Fibroblast of mammary gland (primary cell): ENCODE measurements around the gene SYN1.
"Not testable (repeated sequence)": the region's sequence is repeated elsewhere in the genome, so short reads cannot be mapped to it uniquely, and the experiment has no call there.

Experiments
- DNase-seq: peaks from one replicate; pipeline ENCODE4 v3.0.0-alpha.2; 2010; ENCODE audit warnings: low read depth
- H3K4me3 ChIP-seq: 2 replicates; pipeline ENCODE4 v1.5.1; 2011; ENCODE audit warnings: low read depth, mild to moderate bottlenecking, low read length, moderate library complexity; ENCODE audit not compliant: control insufficient read depth
- TF ChIP-seq, protein P1 (sequence below): conservative IDR thresholded peaks from 2 replicates; pipeline ENCODE4 v1.5.1; 2011; ENCODE audit warnings: low read depth, low read length, inconsistent platforms; ENCODE audit not compliant: control insufficient read depth, insufficient read depth

Gene SYN1

DNA sequence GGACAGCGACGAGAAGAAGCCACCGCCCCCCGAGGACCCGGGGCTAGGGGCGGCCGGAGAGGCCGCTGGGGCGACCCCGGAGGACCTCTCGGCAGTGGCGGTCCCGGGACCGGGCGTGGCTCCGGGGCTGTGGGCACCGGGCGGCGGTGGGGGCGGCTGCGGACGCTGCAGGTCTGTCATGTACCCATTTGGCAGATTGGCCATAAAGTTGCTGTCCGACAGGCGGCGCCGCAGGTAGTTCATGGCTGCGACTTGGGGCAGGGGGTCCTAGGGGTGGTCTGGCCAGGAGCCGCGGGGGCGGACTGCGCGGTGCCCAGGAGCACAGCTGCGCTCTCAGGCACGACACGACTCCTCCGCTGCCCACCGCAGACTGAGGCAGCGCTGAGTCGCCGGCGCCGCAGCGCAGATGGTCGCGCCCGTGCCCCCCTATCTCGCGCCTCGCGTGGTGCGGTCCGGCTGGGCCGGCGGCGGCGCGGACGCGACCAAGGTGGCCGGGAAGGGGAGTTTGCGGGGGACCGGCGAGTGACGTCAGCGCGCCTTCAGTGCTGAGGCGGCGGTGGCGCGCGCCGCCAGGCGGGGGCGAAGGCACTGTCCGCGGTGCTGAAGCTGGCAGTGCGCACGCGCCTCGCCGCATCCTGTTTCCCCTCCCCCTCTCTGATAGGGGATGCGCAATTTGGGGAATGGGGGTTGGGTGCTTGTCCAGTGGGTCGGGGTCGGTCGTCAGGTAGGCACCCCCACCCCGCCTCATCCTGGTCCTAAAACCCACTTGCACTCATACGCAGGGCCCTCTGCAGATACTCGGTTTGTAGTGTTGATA is at the start of gene SYN1:
Gene SYN1 (minus strand): TSS at position 372 of the 817 bp plus-strand sequence. CDS start 129 bp downstream, at position 243.
- peak within 1 kb of the TSS; percentile 28 for H3K4me3 ChIP-seq
- TF ChIP-seq, protein P1, sequence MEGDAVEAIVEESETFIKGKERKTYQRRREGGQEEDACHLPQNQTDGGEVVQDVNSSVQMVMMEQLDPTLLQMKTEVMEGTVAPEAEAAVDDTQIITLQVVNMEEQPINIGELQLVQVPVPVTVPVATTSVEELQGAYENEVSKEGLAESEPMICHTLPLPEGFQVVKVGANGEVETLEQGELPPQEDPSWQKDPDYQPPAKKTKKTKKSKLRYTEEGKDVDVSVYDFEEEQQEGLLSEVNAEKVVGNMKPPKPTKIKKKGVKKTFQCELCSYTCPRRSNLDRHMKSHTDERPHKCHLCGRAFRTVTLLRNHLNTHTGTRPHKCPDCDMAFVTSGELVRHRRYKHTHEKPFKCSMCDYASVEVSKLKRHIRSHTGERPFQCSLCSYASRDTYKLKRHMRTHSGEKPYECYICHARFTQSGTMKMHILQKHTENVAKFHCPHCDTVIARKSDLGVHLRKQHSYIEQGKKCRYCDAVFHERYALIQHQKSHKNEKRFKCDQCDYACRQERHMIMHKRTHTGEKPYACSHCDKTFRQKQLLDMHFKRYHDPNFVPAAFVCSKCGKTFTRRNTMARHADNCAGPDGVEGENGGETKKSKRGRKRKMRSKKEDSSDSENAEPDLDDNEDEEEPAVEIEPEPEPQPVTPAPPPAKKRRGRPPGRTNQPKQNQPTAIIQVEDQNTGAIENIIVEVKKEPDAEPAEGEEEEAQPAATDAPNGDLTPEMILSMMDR, result no peak
- DNase-seq, result peak; percentile 72

DNA sequence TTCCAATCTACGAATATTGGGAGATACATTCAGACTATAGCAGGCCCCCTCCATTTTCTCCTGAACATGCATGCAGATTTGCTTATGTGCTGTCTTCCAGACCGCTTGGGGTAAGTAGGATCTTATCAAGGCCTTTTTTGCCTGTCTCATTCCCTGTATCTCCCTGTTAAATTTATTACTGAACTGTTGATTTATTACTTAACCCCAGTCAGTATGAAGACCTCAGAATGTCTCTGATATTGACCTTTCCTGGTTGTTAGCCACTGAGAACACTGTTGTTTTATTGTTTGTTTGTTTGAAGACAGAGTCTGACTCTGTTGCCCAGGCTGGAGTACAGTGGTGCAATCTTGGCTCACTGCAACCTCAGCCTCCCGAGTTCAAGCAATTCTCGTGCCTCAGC is 46.1 kb upstream of the SYN1 start:
- not testable (repeated sequence) for H3K4me3 ChIP-seq, DNase-seq

DNA sequence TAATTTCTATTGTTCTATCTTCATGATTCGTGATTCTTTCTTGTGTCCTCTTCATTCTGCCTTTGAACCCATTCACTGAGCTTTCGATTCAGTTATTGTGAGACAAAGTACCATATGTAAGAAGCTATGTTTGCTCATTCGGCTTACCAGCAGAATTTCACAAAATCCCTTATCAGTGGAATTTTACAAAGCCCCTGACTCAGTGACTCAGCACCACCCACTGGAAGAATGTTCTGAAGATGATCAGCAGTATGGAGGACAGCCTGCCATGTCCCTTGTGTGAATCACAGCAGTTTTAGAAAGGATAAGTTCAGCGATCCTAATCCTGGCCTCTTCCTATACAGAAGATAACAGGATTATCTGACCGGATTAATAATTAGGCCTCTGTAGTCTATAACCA is 45.1 kb upstream of the SYN1 start:
- peak; percentile 37 for DNase-seq
- no peak overlapping the region for H3K4me3 ChIP-seq
- TF ChIP-seq, protein P1, result no peak

DNA sequence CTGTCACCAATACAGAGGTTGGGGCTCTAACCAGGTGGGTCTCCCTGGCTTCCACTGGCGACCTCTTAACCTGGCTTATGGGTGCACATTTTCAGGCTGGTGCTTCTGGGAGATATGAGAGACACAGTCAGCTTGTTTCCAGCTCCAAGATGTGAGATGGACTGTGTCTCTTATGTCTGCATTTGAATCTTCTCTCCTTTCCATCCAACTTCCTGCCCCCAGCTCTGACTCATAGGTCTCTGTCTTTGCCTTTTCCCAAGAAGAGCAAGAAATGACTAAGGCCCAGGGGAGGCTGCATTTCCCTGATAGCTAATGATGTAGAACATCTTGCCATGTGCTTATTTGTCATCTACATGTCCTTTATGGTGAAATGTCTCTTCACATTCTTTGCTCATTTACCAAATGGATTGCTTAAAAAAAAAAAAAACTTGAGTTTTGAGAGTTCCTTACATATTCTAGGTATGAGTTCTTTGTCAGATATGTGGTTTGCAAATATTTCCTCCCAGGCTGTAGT is 42.5 kb upstream of the SYN1 start:
- TF ChIP-seq, protein P1, result no peak
- DNase-seq, result peak; percentile 98
- no peak overlapping the region for H3K4me3 ChIP-seq

DNA sequence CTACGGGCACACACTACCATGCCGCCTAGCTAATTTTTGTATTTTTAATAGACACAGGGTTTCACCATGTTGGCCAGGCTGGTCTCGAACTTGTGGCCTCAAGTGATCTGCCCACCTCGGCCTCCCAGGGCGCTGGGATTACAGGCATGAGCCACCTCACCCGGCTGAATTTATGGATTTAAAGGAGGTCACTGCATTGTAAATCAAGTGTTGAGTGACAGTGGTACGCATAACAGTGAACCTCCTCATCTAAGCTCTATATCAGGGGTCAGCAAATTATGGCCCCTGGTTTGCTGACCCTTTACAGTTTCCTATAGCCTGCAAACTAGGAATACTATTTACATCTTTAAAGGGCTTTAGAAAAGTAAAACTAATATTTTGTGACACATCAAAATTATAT is 41.9 kb upstream of the SYN1 start:
- no peak overlapping the region for H3K4me3 ChIP-seq
- no peak for DNase-seq
- TF ChIP-seq, protein P1, result no peak

DNA sequence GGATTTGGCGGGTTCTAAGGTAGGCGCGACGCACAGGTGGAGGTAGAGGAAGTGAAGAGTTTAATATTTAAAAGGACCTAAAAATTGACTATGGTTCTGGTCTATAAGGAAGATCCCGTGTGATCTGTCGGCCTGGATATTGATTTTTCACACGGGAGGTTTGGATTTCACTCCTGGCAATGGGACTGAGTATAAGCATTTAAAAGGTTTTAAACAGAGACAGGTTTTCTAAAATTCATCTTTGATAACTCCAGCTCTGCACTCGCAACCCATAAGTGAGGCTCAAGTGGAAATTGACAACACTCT is 39.7 kb upstream of the SYN1 start:
- TF ChIP-seq, protein P1, result no peak
- H3K4me3 ChIP-seq, result peak overlapping the region; percentile 65
- no peak for DNase-seq

DNA sequence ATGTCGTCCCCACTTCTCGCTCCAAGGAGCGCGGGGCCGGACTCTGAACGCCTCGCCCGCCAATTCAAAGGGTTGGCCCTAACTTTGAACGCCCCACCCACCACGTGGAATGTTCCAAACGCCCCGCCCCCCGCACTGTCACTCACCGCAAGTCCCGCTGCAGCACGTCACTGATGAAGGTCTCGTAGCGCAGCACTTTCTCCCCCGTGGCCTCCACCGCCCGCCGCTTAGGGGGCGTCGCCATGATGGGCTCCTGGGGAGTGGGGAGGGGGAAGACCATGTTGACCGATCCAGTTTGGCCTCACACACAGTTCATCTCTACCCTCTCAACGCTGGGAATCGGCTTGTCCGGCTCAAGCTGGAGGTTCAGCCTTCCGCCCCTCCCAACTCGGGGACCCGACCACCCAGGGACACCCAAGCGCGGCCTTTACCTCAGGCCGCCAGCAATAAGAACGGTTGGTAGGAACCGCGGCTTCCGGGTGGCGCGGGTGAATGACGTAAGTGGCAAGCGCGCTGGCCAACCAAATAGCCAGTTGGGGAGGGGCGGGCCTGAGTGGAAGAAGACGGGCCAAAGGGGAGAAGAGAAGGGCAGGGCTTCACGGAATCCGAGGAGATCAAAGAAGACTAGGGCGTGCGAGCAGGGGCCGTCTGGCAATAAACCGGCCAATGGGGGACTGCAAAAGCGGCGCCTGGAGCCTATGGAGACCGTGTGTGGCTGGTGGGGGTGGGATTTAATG is 39.2 kb upstream of the SYN1 start, which contains the start of gene UXT:
Gene UXT (minus strand): TSS at position 497 of the 737 bp plus-strand sequence. CDS start 253 bp downstream, at position 244.
- TF ChIP-seq, protein P1, result no peak
- H3K4me3 ChIP-seq, result peak within 1 kb of the TSS; percentile 65
- peak; percentile 93 for DNase-seq
